ENCODE data around the gene ACACA.

GRCh38 chr17:37368577-37368976 lies 38.1 kb downstream of the ACACA start:
- no peak for TF ChIP-seq PRDM10 (tag by site-specific recombination; IDR thresholded peaks at IDR 0.05)
- no peak for TF ChIP-seq ZNF791 (tag by site-specific recombination; IDR thresholded peaks at IDR 0.05)
- TF ChIP-seq IKZF3 (tag by site-specific recombination; IDR thresholded peaks at IDR 0.05) = no peak
- TF ChIP-seq CTCF (tag by site-specific recombination; IDR thresholded peaks at IDR 0.05) = no peak
- TF ChIP-seq SALL2 (tag by site-specific recombination; IDR thresholded peaks at IDR 0.05; ENCODE audit: borderline replicate concordance) = no peak

Measured in HEK293 (cell line).